Fibroblast of mammary gland (primary cell): ENCODE measurements around the gene HOXD9.

Experiments
- DNase-seq: peaks from one replicate; pipeline ENCODE4 v3.0.0-alpha.2; 2010; ENCODE audit warnings: low read depth
- H3K4me3 ChIP-seq: 2 replicates; pipeline ENCODE4 v1.5.1; 2011; ENCODE audit warnings: low read depth, mild to moderate bottlenecking, low read length, moderate library complexity; ENCODE audit not compliant: control insufficient read depth
- TF ChIP-seq, protein P1 (sequence below): conservative IDR thresholded peaks from 2 replicates; pipeline ENCODE4 v1.5.1; 2011; ENCODE audit warnings: low read depth, low read length, inconsistent platforms; ENCODE audit not compliant: control insufficient read depth, insufficient read depth

Gene HOXD9

GRCh38 chr2:176171351-176172006 lies 49.0 kb downstream of the HOXD9 start:
- DNase-seq, result no peak
- H3K4me3 ChIP-seq, result no peak overlapping the region
- TF ChIP-seq, protein P1, sequence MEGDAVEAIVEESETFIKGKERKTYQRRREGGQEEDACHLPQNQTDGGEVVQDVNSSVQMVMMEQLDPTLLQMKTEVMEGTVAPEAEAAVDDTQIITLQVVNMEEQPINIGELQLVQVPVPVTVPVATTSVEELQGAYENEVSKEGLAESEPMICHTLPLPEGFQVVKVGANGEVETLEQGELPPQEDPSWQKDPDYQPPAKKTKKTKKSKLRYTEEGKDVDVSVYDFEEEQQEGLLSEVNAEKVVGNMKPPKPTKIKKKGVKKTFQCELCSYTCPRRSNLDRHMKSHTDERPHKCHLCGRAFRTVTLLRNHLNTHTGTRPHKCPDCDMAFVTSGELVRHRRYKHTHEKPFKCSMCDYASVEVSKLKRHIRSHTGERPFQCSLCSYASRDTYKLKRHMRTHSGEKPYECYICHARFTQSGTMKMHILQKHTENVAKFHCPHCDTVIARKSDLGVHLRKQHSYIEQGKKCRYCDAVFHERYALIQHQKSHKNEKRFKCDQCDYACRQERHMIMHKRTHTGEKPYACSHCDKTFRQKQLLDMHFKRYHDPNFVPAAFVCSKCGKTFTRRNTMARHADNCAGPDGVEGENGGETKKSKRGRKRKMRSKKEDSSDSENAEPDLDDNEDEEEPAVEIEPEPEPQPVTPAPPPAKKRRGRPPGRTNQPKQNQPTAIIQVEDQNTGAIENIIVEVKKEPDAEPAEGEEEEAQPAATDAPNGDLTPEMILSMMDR, result no peak

- TF ChIP-seq, protein P1, result no peak
- no peak overlapping the region for H3K4me3 ChIP-seq
- no peak for DNase-seq
These were observed 49.7 kb downstream of the HOXD9 start for GRCh38 chr2:176172007-176172894.

DNA sequence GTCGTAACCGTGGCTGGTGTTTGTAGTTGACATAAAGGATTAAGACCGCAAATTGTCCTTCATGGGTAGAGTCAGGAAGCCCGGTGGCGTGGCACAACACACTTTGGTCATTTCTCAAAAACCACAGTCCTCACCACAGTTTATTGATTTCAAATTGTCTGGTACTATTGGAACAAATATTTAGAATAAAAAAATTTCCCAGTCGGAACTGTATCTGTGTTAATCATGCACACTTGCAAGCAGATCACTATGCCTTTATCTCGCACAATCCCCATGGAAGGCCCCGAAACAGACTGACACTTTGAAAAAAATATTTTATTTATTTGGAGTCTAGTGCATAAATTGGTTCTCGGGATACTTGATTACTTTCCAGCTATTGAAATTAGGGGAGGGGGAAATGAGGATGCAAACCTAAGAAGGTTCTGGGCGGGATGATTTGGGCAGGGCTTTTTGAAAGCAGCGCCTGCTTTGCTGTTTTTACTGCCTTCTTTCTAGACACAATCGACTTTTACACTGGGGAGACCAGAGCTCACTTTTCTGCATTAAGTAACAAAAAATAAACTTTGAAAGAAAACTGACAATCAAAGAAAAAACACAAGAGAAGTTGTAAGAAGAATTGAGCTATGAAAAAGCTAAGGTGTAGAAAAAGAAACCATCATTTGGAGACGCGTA lies 50.5 kb downstream of the HOXD9 start:
- TF ChIP-seq, protein P1, result no peak
- H3K4me3 ChIP-seq, result no peak overlapping the region
- DNase-seq, result no peak

DNA sequence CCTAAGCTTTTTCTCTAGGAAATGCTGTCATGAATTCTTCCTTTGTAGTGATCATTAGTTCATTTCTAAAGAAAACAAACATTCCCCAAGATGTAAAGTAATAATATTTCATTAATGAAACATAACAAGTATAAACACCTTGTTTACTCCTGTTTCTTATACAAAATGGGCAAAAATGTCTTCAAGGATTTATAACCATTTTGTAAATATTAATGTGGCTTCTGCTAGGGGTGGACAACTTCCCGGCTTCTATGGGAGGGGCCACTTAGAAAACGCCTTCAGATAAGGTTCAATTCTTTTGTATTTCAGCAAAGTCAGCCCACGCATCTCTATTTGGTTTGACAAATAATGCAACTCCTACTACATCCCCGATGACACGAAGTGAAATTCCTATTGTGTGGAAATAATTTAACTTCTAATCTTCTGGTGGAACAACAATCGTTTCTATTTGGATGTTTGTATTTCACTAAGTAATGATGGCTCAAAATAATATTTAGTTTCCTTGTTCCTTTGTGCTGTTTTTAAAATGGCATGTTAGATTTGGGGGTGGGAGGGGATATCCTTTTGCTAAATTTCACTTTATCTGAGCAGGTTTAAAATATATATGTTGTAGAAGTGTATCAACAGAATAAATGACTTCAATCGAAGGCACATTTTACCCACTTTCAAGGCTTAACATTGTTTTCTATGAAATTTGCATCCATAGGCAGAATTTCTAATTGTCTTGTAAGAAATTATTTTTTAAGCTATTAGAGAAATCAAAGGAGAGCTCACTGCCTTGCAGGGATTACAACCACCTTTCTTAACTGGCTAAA lies 51.3 kb downstream of the HOXD9 start:
- no peak for DNase-seq
- no peak overlapping the region for H3K4me3 ChIP-seq
- TF ChIP-seq, protein P1, result no peak

- no peak for DNase-seq
- H3K4me3 ChIP-seq, result no peak overlapping the region
- TF ChIP-seq, protein P1, result no peak
These were observed 51.9 kb downstream of the HOXD9 start for GRCh38 chr2:176174382-176174823.
